Body of pancreas (tissue), 4 donors: ENCODE measurements around the gene ENAM.

Source experiments
- CTCF ChIP-seq, 7 experiments: fragments of 450-650 bp in 4 of 7; fragments of 200-600 bp in 3 of 7; sonication (generic) in 3 of 7; IDR thresholded peaks; one replicate each; pipeline ENCODE4 v1.5.1; 2016 to 2019; ENCODE audit warnings: antibody characterized with exemption in 7 of 7
- POLR2A ChIP-seq, 3 donors: fragments of 450-650 bp; IDR thresholded peaks; one replicate each; pipeline ENCODE4 v1.6.1; 2016; ENCODE audit warnings: antibody characterized with exemption in 3 of 3, mild to moderate bottlenecking in 2 of 3

GRCh38 chr4:70667740-70668535, 39.4 kb downstream of the ENAM start:
- TF ChIP-seq CTCF (IDR thresholded peaks at IDR 0.05), result no peak
- no peak for TF ChIP-seq POLR2A (IDR thresholded peaks at IDR 0.05)
